Measurements from ENCODE around the gene OXLD1.

Gene OXLD1

DNA sequence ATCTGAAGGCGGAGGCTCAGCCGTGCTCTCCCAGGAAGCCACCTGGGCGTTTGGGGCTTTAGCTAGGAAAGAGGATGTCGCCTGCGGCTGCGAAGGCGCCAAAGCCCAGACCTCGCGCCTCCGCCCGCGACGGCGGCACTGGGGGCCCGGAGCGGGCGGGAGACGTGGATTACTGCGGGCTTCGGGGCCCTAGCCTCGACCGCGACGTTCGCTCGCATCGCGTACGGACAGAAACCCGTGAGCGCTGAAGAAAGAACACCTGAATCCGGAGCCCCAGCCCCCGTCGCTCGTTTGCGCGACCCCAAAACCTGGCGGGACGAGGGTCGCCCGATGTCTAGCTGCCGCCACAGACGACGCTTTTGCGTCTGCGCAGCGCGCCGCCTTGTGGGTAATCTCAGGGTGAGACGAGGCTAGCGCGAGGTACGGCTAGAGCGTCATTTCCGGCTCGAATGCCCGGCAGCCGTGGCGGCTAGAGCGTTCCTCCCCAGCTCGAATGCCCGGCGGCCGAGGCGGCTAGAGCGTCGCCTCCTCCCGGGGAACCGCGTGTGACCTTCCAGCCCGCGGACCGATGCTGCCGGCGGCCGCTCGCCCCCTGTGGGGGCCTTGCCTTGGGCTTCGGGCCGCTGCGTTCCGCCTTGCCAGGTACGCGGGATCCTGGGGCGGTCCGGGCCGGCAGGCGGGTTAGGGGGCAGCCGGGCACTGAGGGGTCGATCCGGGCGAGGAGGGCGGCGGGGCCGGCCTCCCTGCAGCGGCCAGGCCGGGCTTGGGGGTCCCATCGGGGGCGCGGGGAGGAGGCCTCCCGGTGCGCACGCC is 36.7 kb upstream of the OXLD1 start, which contains the start of gene MRPL12:
MRPL12 (plus strand) TSS at position 434 of the 813 bp plus-strand sequence; CDS start at position 569, 135 bp downstream.
- peak; percentile 44 to 98 (median 91) for DNase-seq

DNA sequence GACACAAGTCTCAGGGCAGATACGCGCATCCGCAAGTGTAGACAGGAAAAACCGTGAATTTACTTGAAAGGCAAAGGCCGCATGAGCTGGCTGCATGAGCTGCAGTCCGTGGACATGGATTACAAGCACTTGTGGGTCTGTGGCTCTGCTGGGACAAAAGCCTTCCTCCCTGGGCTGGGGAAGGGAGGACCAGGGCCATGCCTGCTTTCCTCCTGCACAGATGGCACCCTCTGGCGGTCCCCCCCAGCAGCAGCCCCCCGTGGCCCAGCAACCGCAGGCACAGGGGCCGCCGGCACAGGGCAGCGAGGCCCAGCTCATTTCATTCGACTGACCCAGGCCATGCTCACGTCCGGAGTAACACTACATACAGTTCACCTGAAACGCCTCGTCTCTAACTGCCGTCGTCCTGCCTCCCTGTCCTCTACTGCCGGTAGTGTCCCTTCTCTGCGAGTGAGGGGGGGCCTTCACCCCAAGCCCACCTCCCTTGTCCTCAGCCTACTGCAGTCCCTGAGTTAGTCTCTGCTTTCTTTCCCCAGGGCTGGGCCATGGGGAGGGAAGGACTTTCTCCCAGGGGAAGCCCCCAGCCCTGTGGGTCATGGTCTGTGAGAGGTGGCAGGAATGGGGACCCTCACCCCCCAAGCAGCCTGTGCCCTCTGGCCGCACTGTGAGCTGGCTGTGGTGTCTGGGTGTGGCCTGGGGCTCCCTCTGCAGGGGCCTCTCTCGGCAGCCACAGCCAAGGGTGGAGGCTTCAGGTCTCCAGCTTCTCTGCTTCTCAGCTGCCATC is 35.1 kb upstream of the OXLD1 start:
- no peak for DNase-seq

DNA sequence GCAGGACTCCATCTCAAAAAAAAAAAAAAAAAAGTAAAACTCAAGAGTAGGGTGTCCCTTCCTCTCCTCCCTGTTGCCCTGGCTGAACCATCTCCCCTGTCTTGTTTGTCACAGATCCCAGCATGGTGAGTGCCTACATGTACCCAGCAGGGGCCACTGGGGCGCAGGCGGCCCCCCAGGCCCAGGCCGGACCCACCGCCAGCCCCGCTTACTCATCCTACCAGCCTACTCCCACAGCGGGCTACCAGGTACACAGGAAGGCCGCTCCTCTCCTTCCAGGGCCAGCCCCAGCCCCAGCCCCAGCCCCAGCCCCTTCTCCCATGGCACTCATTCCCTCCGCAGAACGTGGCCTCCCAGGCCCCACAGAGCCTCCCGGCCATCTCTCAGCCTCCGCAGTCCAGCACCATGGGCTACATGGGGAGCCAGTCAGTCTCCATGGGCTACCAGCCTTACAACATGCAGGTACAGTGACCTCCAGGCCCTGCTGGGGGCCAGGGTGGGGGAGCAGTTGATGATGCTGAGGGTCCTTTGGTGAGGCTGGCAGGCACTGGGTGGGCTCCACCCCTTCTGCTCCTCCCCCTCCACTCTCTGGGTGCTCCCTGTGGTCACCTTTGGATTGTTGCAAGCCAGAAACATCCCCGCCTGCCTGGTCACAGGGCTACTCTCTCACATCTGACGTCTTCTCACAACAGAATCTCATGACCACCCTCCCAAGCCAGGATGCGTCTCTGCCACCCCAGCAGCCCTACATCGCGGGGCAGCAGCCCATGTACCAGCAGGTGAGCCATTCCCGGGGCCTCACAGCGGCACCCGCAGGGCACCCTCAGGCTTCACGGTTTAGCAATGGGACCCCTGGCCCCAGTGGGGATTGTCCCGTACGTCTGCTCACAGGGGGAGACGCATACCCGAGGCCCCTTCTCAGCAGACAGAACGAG is 34.2 kb upstream of the OXLD1 start:
- no peak for DNase-seq

DNA sequence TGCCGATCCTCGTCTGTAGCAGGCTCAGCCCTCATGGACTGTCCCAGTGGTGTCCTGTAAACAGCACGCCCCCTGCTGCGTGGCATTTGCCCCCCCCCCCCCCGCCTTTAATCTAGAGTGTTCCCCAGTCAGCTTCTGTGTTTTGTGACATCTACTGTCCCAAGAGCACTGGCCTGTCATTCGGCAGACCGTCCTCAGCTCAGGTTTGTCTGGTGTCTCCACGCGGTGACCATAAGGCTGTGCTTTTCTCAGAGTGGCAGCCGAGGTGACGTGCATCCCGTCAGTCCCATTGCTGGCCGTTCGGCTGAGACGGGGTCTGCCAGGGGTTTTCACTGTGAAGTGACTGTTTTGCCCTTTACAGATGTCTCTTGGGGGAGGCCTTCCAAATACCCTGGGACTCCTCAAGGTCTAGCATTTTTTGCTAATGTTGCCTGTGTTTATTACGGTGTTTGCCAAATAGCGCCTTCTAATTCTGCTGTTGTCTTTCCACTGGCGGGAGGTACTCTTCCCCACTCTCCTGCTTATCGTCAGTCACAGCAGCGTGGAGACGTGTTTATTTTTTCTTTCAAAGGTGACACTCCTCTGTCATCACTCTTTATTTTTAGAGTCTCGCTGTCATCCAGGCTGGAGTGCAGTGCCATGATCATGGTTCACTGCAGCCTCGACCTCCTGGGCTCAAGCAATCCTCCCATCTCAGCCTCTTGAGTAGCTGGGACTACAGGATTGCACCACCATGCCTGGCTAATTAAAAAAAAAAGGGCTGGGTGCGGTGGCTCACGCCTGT is 31.0 kb upstream of the OXLD1 start:
- no peak for DNase-seq

DNA sequence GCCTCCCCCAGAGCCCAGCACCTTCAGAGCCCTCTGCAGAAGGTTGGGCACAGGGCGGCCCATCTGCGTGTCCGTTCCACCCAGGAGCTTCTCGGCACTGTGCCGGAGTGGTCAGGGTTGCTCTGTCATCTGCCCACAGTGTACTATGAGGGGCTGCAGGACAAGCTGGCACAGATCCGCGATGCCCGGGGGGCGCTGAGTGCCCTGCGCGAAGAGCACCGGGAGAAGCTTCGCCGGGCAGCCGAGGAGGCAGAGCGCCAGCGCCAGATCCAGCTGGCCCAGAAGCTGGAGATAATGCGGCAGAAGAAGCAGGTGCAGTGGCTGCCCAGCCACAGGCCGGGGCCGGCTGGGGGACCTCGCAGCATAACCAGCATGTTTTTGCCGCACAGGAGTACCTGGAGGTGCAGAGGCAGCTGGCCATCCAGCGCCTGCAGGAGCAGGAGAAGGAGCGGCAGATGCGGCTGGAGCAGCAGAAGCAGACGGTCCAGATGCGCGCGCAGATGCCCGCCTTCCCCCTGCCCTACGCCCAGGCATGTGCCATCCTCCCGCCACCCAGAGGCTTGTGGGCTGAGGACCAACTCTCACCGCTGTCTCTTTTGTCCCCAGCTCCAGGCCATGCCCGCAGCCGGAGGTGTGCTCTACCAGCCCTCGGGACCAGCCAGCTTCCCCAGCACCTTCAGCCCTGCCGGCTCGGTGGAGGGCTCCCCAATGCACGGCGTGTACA is 30.0 kb upstream of the OXLD1 start:
- no peak for DNase-seq

DNA sequence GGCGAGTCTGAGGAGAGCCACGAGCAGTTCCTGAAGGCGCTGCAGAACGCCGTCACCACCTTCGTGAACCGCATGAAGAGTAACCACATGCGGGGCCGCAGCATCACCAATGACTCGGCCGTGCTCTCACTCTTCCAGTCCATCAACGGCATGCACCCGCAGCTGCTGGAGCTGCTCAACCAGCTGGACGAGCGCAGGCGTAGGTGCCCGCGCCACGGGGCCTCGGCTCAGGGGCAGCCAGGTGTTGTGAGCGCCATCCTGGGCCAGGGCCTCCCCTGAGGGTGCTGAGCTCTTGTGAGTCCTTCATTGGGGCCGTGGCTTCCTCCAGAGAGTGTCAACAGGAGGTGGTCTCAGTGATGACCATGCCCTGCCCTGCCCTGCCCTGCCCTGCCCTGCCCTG is 29.4 kb upstream of the OXLD1 start:
- DNase-seq = no peak

DNA sequence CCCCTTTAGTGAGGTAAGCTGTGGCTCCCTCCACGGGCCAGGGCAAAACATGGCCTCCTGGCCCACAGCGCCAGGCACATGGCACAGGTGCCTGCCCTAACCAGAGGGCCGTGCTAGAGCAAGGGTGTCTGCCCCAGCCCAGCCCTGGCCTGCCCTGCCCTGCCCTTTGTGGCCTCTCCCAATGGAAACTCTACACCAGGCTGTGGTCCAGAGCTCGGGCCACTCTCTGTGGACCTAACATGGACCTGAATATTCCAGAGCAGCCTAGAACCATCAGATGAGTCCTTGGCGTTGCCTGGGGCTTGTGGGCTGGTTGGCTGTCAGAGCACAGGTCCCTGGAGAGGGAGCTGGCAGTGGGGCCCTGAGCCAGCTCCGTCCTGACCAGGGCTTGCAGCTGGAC is 28.8 kb upstream of the OXLD1 start:
- no peak for DNase-seq

DNA sequence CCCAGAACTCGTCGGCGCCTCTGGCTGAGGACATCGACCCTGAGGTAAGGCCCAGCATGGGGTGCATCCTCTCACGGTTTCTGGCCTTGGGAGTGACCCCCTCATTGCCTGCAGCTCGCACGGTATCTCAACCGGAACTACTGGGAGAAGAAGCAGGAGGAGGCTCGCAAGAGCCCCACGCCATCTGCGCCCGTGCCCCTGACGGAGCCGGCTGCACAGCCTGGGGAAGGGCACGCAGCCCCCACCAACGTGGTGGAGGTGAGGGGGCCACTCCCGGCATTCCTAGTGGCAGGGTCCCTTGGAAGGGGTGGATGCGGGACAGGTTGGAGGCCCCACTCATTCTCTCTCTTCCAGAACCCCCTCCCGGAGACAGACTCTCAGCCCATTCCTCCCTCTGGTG is 28.4 kb upstream of the OXLD1 start:
- DNase-seq = no peak

DNA sequence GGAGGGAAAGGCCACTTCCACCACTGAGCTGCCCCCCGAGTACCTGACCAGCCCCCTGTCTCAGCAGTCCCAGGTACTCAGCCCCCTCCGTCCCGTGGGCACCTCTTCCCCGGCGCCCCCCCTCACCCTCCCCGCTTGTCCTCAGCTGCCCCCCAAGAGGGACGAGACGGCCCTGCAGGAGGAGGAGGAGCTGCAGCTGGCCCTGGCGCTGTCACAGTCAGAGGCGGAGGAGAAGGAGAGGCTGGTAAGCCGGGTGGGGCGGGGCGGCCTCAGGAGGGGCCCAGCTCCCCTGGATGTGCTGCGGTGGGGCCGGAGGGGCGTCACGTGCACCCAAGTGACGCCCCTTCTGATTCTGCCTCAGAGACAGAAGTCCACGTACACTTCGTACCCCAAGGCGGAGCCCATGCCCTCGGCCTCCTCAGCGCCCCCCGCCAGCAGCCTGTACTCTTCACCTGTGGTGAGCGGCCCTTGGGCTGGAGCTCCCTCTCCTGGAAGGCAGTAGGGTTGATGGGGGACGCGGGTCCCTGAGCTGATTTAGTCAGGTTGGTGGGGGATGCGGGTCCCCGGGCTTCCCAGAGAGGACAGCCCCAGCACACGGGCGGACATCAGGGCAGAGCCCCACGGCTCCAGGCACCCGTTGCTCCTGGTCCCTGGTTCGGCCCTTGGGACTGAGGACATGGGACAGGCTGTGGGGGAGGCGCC is 27.3 kb upstream of the OXLD1 start:
- no peak for DNase-seq

DNA sequence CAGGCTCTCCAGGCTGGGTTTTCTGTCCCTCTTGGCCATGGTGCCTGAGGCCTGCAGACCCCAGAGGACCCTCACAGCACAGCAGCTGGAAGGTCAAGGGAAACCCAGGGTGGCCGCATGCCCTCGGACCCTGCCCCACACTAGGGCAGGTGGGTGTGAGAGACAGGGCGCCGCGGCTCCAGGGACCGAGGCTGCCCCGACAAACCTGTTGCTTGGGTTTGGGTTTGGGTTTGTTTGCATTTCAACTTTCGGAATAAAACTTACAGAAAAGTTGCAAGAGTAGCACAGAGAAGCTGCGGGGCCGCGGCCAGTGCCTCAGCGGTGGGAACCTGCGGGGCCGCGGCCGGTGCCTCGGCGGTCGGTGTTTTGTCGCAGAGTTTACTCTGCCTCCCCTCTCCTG is 25.2 kb upstream of the OXLD1 start:
- DNase-seq = no peak

DNA sequence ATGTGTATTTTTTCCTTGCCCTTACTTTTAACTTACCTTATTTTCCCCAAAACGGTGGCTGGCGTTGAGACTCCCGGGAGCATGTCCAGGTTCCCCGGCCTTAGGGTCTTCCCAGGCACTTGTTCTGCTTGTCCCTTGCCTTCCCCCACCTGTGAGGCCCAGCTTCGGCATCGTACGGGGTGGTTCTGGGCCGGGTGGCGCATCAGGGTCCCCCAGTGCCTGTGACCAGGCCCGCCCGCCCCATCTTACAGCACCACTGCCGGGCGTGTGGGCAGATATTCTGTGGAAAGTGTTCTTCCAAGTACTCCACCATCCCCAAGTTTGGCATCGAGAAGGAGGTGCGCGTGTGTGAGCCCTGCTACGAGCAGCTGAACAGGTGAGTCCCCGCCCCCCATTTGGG is 24.8 kb upstream of the OXLD1 start:
- no peak for DNase-seq

DNA sequence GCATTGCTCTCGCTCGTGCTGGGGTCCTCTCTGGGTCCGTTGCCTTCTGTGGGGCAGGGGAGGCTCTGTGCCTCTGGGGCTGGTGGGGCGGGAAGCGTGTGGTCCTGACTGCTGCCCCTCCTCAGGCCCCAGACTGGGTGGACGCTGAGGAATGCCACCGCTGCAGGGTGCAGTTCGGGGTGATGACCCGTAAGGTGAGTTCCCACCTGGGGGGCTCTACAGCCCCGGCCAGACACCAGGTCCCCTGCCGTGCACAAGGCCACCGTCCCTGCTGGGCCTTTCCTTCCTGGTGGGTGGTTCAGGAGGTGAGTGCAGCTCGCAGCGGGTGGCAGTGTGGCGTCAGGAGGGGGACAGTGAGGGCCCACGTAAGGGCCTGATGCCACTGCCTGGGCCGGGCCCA is 24.1 kb upstream of the OXLD1 start:
- DNase-seq = no peak

DNA sequence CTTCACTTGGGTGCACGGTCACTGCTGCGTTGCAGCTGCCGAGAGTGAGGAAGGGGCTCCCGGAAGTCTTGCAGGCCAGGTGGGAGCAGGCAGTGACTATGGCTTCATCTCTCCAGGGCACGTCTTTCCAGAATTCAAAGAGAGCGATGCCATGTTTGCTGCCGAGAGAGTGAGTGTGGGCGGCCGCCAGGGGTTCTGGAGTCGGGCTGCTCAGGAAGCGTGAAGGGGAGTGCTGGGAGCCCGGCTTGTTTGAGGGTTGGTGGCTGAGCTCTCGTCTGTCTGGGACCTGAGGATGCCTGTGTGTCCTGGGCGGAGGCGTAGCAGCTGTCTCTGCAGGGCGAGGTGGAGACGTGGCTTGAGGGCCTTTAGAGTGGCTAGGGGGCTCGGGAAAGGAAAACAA is 23.7 kb upstream of the OXLD1 start:
- no peak for DNase-seq

DNA sequence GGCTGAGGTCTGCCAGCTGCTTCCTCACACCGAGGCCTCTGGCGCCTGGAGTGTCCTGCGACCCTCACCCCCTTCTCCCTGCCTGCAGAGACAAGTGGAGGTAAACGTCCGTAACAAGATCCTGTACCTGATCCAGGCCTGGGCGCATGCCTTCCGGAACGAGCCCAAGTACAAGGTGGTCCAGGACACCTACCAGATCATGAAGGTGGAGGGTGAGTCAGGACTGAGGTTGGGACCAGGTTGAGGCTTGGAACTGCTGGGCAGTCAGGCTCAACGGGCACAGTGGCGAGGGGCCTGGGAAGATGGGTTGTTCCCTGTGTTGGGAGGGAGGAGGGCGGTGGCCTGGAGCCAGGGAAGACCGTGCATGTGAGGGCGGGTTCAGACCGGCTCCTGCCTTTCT is 22.2 kb upstream of the OXLD1 start:
- no peak for DNase-seq

DNA sequence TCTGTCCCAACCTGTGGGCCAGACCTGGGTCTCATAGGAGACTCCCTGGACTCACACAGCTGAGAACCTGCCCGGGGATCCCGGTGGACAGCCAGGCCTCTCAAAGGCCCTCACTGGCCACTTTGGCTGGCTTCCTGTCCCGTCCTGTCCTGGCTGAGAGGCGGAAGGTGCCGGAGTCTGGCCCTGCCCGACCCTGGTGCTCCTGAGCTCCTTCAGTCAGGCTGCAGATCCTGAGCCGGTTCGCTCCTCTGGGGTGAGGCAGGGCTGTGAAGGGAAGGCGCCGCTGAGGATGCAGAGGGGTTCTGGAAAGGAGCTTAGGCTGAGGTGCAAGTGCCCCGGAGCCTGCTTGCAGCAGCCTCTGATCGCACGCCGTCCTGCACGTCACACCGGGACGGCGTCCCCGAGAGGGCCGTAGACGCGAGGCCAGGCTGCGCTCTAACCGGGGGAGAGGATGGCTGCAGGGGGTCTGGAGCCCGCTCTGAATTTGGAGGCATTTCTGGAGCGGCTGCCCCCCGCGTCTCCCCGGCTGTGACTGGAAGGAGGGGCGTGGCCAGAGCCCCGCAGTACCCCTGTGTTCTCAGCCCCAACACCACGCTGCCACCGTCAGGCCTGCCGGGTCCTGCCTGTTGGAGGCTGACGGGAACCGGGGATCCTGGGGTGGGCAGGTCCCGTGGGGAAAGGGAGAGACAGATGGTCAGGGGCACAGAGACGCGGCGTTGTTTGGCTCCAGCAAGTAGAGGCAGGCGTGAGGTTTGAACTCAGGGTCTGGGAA is 21.6 kb upstream of the OXLD1 start:
- no peak for DNase-seq

DNA sequence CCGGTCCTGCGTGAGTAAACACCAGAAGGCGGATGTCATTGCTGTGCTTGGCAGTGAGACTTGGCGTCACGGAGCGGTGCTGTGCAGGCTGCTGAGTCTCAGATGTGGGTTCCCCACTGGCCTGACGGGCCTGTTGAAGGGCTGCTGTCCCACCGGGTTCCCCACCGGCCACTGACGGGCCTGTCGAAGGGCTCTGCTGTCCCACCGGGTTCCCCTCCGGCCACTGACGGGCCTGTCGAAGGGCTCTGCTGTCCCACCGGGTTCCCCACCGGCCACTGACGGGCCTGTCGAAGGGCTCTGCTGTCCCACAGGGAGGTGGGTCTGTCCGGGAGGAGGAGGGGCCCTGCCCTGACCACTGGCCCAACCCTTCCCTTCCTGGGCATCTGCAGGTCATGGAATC is 20.2 kb upstream of the OXLD1 start:
- no peak for DNase-seq

DNA sequence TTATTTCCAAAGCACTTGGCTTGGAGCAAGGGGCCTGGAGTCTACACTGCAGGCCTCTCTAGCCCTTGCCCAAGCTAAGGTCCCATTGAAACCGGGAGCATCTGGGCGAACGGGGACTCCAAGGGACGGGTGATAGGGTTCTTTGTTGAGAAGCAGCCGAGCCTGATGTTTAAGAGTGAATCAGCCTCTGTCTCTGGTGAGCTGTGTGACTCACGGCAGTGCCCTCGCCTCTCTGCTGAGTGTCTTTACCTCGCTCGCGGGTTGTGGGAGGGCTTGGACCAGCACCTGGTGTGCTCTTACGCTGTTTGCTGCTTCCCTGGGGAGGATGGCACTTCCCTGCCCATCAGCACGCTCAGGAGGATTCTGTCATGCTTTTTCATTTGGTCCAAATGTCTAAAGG is 18.7 kb upstream of the OXLD1 start:
- peak in 1 of 51 donors; percentile 62 for DNase-seq

DNA sequence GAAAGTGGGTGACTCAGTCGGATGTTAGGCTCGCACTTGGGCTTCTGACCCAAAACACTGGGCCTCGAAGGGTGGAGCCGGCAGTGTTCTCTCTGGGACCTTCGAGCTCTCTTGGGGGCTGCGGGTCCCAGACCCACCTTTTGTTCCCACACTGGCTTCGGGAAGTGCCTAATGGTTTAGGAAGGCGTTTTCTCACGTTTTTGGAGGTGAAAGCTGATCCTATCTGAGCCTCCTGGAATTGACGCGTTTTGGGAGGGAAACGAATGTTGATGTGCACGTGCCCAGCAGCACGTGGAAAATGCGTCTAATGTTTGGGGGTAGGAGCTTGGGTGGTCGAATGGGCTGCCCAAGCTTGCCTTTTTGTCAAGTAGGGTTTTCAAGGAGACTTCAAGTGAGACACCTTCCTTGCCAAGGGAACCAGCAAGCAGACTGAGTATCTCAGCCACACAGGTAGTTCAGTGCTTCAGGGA is 18.1 kb upstream of the OXLD1 start:
- DNase-seq = no peak

Measured in hypothalamus (tissue), 51 donors.